ENCODE data around the gene DLEC1.
"Not testable (repeated sequence)": the region's sequence is repeated elsewhere in the genome, so short reads cannot be mapped to it uniquely, and the experiment has no call there.

Gene DLEC1

DNA sequence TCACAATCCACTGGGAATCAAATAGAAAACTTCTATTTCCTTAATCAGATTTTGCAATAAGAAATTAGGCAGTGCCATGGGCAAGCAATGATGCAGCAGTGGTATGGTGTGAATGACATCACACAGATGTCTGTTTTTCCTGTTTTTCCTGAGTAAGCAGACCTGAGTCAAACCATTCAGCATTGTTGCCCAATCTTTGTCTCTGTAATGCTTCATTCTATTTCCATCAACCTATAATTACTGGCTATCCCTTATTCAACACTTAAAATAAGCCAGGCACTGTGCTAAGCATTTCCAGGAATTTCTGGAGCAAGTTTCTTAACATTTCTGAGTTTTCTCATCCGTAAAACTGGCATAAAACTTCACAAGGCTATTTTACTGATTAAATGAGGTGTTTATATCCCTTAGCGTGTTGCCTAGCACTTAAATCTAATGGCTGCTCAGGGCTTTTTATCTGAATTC lies 115.1 kb downstream of the DLEC1 start:
- peaks cover 27% of the 10 kb centered on the region for H3K4me1 Mint-ChIP-seq
- no peak for DNase-seq (ENCODE audit: low spot score in 2 of 2)
- no peak overlapping the region for H3K27ac Mint-ChIP-seq (ENCODE audit: low read depth)
- H3K4me3 Mint-ChIP-seq, result no peak overlapping the region
- H3K36me3 Mint-ChIP-seq (ENCODE audit: insufficient read depth), result no peaks in the 10 kb centered on the region
- no peaks in the 10 kb centered on the region for H3K9me3 Mint-ChIP-seq
- no peaks in the 10 kb centered on the region for H3K27me3 Mint-ChIP-seq
- ATAC-seq (replicated peaks; ENCODE audit: extremely low read depth, poor library complexity, severe bottlenecking), result no peak

GRCh38 chr3:38154625-38155255 lies 115.7 kb downstream of the DLEC1 start:
- no peaks in the 10 kb centered on the region for H3K36me3 Mint-ChIP-seq (ENCODE audit: insufficient read depth)
- H3K27me3 Mint-ChIP-seq, result no peaks in the 10 kb centered on the region
- ATAC-seq (replicated peaks; ENCODE audit: extremely low read depth, poor library complexity, severe bottlenecking), result no peak
- H3K4me1 Mint-ChIP-seq, result peaks cover 21% of the 10 kb centered on the region
- no peak overlapping the region for H3K27ac Mint-ChIP-seq (ENCODE audit: low read depth)
- DNase-seq (ENCODE audit: low spot score in 2 of 2), result no peak
- H3K4me3 Mint-ChIP-seq, result no peak overlapping the region
- no peaks in the 10 kb centered on the region for H3K9me3 Mint-ChIP-seq

DNA sequence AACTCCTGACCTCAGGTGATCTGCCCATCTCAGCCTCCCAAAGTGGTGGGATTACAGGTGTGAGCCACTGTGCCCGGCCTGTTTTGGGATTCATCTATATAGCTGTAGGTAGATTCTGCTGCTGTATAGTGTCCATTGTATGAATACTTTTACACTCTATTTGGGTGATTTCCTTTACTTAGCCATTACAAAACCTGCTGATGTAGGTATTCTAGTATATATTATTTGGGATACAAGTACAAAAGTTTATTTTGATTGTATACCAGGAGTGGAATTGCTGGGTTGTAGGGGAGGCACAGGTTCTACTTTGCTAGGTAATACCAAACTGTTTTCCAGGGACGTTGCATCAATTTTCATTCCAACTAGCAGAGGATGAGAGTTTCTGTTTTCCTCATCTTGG lies 116.8 kb downstream of the DLEC1 start:
- ATAC-seq (replicated peaks; ENCODE audit: extremely low read depth, poor library complexity, severe bottlenecking) (no peak), DNase-seq (ENCODE audit: low spot score in 2 of 2) (no peak)
- no peaks in the 10 kb centered on the region for H3K36me3 Mint-ChIP-seq (ENCODE audit: insufficient read depth)
- peaks cover 19% of the 10 kb centered on the region for H3K4me1 Mint-ChIP-seq
- H3K9me3 Mint-ChIP-seq, result no peaks in the 10 kb centered on the region
- no peak overlapping the region for H3K27ac Mint-ChIP-seq (ENCODE audit: low read depth)
- no peak overlapping the region for H3K4me3 Mint-ChIP-seq
- no peaks in the 10 kb centered on the region for H3K27me3 Mint-ChIP-seq

DNA sequence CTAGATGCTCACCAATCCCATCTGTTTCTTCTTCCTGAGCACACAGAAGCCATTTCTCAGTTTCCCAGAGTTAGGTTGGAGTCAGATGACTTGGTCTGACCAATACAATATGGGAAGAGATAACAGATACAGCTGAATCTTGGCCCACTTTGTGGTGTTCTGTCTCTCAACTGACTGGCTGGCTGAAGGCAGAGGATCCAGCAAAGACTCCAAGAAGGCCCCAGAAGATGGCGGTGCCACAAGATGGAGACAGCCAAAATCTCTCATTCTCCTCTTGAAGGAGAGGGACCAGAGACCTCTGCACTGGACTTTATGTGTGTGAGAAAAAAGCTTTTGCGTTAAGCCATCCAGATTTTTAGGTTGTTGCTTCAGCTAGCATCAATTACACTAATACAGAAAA lies 118.1 kb downstream of the DLEC1 start:
- no peak for DNase-seq (ENCODE audit: low spot score in 2 of 2)
- H3K9me3 Mint-ChIP-seq, result no peaks in the 10 kb centered on the region
- H3K36me3 Mint-ChIP-seq (ENCODE audit: insufficient read depth), result no peaks in the 10 kb centered on the region
- H3K4me3 Mint-ChIP-seq, result no peak overlapping the region
- no peaks in the 10 kb centered on the region for H3K27me3 Mint-ChIP-seq
- no peak for ATAC-seq (replicated peaks; ENCODE audit: extremely low read depth, poor library complexity, severe bottlenecking)
- H3K27ac Mint-ChIP-seq (ENCODE audit: low read depth), result no peak overlapping the region
- H3K4me1 Mint-ChIP-seq, result peaks cover 6% of the 10 kb centered on the region

- no peaks in the 10 kb centered on the region for H3K9me3 Mint-ChIP-seq
- no peak overlapping the region for H3K4me3 Mint-ChIP-seq
- no peaks in the 10 kb centered on the region for H3K36me3 Mint-ChIP-seq (ENCODE audit: insufficient read depth)
- H3K27me3 Mint-ChIP-seq, result no peaks in the 10 kb centered on the region
- ATAC-seq (replicated peaks; ENCODE audit: extremely low read depth, poor library complexity, severe bottlenecking) (no peak), DNase-seq (ENCODE audit: low spot score in 2 of 2) (no peak)
- peaks cover 4% of the 10 kb centered on the region for H3K4me1 Mint-ChIP-seq
- H3K27ac Mint-ChIP-seq (ENCODE audit: low read depth), result no peak overlapping the region
Measured at GRCh38 chr3:38157595-38157994, 118.6 kb downstream of the DLEC1 start.

DNA sequence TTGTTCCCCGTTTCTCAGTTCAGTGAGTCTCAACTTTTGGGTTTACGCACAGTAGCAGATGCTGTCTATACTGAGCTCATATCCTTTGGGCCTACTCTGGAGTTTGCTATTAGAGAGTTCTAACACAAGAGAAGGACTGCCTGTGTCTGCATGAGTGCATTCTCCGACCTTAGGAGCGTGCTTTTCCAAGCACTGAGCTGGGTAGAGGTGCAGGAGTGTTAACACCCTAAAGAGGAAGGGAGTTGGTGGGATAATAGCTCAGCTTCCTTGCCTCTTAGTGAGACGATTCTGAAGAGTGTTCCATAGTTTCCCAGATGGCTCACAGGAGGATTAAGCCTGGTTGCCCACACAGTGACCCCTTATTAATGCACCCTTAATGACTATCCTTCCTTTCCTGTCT lies 119.5 kb downstream of the DLEC1 start:
- Mint-ChIP-seq H3K36me3 (ENCODE audit: insufficient read depth) (no peaks in the 10 kb centered on the region), H3K27ac (ENCODE audit: low read depth) (no peak overlapping the region), H3K4me1 (no peaks in the 10 kb centered on the region), H3K9me3 (no peaks in the 10 kb centered on the region), H3K27me3 (no peaks in the 10 kb centered on the region), H3K4me3 (no peak overlapping the region)
- DNase-seq (ENCODE audit: low spot score in 2 of 2) (no peak), ATAC-seq (replicated peaks; ENCODE audit: extremely low read depth, poor library complexity, severe bottlenecking) (no peak)

DNA sequence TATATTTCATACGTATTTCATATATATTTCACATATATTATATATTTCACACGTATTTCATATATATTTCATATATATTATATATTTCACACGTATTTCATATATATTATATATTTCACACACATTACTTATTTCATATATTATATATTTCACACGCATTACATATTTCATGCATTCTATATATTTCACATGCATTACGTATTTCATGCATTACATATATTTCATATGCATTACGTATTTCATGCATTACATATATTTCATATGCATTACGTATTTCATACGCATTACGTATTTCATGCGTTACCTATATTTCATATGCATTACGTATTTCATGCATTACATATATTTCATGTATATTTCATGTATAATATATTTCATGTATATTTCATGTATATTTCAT lies 121.7 kb downstream of the DLEC1 start:
- H3K9me3 Mint-ChIP-seq; H3K4me3 Mint-ChIP-seq; DNase-seq (ENCODE audit: low spot score in 2 of 2); H3K4me1 Mint-ChIP-seq; ATAC-seq (replicated peaks; ENCODE audit: extremely low read depth, poor library complexity, severe bottlenecking); H3K27ac Mint-ChIP-seq (ENCODE audit: low read depth); H3K27me3 Mint-ChIP-seq: not testable (repeated sequence)
- H3K36me3 Mint-ChIP-seq (ENCODE audit: insufficient read depth), result peaks cover 11% of the 10 kb centered on the region

GRCh38 chr3:38163117-38163840 lies 124.3 kb downstream of the DLEC1 start:
- no peak for DNase-seq (ENCODE audit: low spot score in 2 of 2)
- Mint-ChIP-seq H3K27me3 (no peaks in the 10 kb centered on the region), H3K27ac (ENCODE audit: low read depth) (no peak overlapping the region), H3K36me3 (ENCODE audit: insufficient read depth) (peaks cover 21% of the 10 kb centered on the region), H3K4me1 (peaks cover 31% of the 10 kb centered on the region), H3K4me3 (no peak overlapping the region), H3K9me3 (no peaks in the 10 kb centered on the region)
- no peak for ATAC-seq (replicated peaks; ENCODE audit: extremely low read depth, poor library complexity, severe bottlenecking)

DNA sequence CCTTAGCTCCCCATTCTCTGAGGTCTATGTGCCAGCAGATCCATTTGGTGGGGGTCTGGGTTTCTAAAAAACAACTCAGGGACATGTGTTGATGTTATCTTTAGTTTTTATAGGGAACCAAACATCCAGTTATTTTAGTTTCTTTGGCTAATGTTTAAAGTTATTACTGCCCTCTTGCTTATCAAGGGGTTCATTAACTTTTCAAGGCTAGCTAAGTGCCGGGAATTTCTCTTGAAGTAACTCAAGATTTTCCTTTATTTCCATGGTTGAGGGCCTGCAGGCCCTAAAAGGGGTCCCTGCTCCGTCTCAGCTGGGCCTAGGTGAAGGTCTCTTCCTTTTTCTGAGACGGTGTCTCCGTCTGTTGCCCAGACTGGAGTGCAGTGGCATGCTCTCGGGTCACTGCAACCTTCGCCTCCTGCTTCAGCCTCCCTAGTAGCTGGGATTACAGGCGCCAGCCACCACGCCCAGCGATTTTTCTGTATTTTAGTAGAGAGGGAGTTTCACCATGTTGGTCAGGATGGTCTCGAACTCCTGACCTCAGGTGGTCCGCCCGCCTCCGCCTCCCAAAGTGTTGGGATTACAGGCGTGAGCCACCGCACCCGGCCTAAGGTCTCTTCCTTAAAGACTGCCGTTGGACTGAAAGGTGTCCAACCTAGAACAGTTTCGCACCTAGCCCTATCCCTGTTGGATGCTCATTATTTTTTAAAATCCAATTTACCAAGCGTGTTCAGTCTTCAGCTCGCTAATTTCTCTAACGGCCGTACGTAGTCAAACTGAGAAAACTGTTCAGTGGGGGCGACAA lies 125.0 kb downstream of the DLEC1 start:
- Mint-ChIP-seq H3K9me3 (no peaks in the 10 kb centered on the region), H3K27me3 (no peaks in the 10 kb centered on the region), H3K4me3 (peak overlapping the region; percentile 94), H3K27ac (ENCODE audit: low read depth) (peak overlapping the region; percentile 99), H3K36me3 (ENCODE audit: insufficient read depth) (peaks cover 24% of the 10 kb centered on the region), H3K4me1 (peaks cover 39% of the 10 kb centered on the region)
- ATAC-seq (replicated peaks; ENCODE audit: extremely low read depth, poor library complexity, severe bottlenecking), result no peak
- DNase-seq (ENCODE audit: low spot score in 2 of 2), result no peak

DNA sequence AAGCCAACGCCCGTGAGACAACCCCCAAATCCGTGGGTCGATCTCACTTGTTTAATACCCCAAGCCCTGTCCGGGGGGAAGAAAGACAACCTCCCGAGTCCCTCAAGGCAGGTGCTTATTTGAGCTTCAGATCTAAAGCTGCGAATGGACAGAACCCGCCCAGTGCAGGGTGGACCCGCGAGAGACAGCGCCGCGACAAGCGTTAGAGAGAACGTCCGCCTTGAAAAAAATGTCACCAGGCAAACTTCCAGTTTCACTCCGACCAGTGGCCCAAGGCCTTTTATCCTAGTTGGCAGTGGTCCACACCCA lies 125.6 kb downstream of the DLEC1 start:
- peaks cover 24% of the 10 kb centered on the region for H3K36me3 Mint-ChIP-seq (ENCODE audit: insufficient read depth)
- no peak for DNase-seq (ENCODE audit: low spot score in 2 of 2)

DNA sequence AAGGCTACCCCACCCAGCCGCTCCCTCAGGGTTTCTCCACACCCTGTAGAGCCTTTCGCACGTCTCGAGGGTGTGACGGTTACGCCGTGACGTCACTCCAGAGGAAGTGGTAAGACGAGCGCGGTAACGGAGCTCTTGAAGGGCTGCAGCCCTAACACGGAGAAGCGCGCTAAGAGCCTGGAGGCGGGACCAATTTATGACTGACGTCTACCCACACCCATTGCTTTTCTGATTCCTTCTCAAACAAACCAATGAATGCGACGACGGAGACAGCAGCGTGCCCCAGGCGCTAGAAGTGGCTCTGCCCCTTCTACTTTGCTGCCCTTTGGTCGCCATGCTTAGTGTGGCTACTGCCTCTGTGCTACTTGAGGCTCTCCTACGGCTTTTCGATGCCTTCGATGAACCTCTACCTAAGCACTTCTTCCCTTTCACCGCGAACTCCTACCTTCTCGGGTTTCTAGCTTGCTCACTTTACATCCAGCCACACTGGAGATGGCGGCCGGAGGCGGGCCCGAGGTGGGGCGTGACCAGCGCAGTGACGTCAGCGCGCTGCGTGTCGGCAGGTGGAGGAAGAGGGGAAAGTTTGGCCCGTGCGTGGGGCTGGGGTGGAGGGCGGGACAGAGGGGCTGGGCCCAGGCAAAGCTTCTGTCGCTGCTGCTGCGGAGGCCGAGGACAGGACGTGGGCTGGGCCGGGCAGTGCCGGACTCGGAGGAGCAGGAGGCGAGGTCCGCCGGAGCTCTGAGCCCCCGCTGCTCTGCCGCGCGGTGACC lies 126.1 kb downstream of the DLEC1 start, which contains the start of gene OXSR1:
Gene OXSR1, plus strand, starts transcription at position 586 of the 770 bp plus-strand sequence. CDS start 340 bp downstream, outside the sequence.
- H3K4me3 Mint-ChIP-seq, result peak within 1 kb of the TSS; percentile 94
- H3K4me1 Mint-ChIP-seq, result peaks cover 45% of the 10 kb centered on the region
- no peaks in the 10 kb centered on the region for H3K27me3 Mint-ChIP-seq
- DNase-seq (ENCODE audit: low spot score in 2 of 2) (peak; percentile 97), ATAC-seq (replicated peaks; ENCODE audit: extremely low read depth, poor library complexity, severe bottlenecking) (peak; percentile 92)
- H3K27ac Mint-ChIP-seq (ENCODE audit: low read depth), result peak within 1 kb of the TSS; percentile 99
- no peaks in the 10 kb centered on the region for H3K9me3 Mint-ChIP-seq
- H3K36me3 Mint-ChIP-seq (ENCODE audit: insufficient read depth), result peaks cover 24% of the 10 kb centered on the region

More for the DNA sequence above, 125.6 kb downstream of the DLEC1 start:
- peaks cover 44% of the 10 kb centered on the region for H3K4me1 Mint-ChIP-seq
- H3K9me3 Mint-ChIP-seq, result no peaks in the 10 kb centered on the region
- H3K4me3 Mint-ChIP-seq, result peak overlapping the region; percentile 94
- ATAC-seq (replicated peaks; ENCODE audit: extremely low read depth, poor library complexity, severe bottlenecking), result peak; percentile 15
- peak overlapping the region; percentile 99 for H3K27ac Mint-ChIP-seq (ENCODE audit: low read depth)
- no peaks in the 10 kb centered on the region for H3K27me3 Mint-ChIP-seq

DNA sequence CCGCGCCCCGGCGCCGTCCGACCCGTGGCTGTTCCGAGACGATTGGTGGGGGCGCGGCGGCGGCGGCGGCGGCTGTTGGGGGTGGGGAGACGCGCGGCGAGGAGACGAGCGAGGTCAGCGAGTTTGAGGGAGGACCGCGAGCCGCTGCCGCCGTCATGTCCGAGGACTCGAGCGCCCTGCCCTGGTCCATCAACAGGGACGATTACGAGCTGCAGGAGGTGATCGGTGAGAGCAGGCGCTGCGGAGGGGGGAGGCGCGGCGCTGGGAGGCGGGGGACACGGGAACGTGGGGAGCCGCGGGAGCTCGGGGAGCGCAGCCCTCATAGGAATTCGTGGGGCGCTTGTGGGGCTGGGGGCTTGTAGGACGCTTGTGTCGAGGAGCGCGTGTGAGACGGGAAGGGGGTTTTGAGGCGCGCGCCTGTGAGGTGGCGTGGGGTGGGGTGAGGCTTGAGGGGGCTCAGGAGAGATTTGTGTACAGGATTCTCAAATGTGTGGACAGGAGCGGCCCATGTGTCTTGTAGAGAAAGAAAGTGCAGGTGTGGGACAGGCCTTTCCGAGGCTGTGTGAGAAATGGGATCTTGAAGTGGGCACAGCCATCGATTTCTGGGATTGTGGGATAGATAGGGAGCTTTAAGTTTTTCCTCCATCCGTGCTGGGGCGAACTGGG lies 126.8 kb downstream of the DLEC1 start:
- peak overlapping the region; percentile 94 for H3K4me3 Mint-ChIP-seq
- peaks cover 49% of the 10 kb centered on the region for H3K4me1 Mint-ChIP-seq
- H3K36me3 Mint-ChIP-seq (ENCODE audit: insufficient read depth), result peaks cover 24% of the 10 kb centered on the region
- DNase-seq (ENCODE audit: low spot score in 2 of 2), result no peak
- peak; percentile 1 for ATAC-seq (replicated peaks; ENCODE audit: extremely low read depth, poor library complexity, severe bottlenecking)
- peak overlapping the region; percentile 99 for H3K27ac Mint-ChIP-seq (ENCODE audit: low read depth)
- no peaks in the 10 kb centered on the region for H3K9me3 Mint-ChIP-seq
- no peaks in the 10 kb centered on the region for H3K27me3 Mint-ChIP-seq
